Tibial nerve (tissue), 4 donors: ENCODE data around the gene APOL1.
"Not testable (repeated sequence)": the region's sequence is repeated elsewhere in the genome, so short reads cannot be mapped to it uniquely, and the experiment has no call there.

Experiments used
- CTCF ChIP-seq, 5 experiments: fragments of 200-600 bp in 3 of 5; fragments of 450-650 bp in 2 of 5; sonication (generic) in 3 of 5; IDR thresholded peaks; one replicate each; pipeline ENCODE4 v1.5.1; 2016 to 2019; ENCODE audit warnings: antibody characterized with exemption in 5 of 5, mild to moderate bottlenecking in 3 of 5, moderate library complexity in 2 of 5
- EP300 ChIP-seq, 2 donors: sonication (generic); formaldehyde crosslinking; IDR thresholded peaks; one replicate each; pipeline ENCODE4 v1.6.1; 2017; ENCODE audit warnings: antibody characterized with exemption in 2 of 2, mild to moderate bottlenecking in 1 of 2

- TF ChIP-seq CTCF, EP300 (IDR thresholded peaks at IDR 0.05): not testable (repeated sequence)
Measured at GRCh38 chr22:36263886-36264664, 11.1 kb downstream of the APOL1 start.
